HG03378 (cell line): Measurements from ENCODE around the gene NFIX.

Experiments used
- ATAC-seq: cut with Tn5 transposase; IDR thresholded peaks from one replicate; pipeline ENCODE4 v1.9.1; 2021; ENCODE audit warnings: mild to moderate bottlenecking, moderate library complexity; ENCODE audit not compliant: unreplicated experiment

Gene NFIX

DNA sequence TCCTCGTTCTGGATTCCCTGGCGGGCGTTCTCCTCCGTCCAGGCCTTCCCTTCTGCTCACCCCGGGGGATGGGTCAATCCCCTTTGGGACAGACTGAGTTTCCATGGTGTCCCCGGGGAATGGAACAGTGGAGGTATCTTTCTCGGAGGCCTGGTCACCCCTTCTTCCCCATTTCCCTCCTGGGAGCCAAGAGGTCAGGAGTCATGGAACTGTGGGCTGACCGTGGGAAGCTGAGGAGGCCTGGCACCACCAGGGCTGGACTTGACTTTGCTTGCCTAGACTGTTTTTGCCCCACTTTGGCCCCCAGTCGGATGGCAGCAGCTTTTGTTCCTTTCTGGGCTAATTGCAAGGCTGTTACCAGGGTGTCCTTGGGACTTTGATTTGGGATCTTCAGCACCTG lies 124.8 kb downstream of the NFIX start:
- ATAC-seq: no peak

DNA sequence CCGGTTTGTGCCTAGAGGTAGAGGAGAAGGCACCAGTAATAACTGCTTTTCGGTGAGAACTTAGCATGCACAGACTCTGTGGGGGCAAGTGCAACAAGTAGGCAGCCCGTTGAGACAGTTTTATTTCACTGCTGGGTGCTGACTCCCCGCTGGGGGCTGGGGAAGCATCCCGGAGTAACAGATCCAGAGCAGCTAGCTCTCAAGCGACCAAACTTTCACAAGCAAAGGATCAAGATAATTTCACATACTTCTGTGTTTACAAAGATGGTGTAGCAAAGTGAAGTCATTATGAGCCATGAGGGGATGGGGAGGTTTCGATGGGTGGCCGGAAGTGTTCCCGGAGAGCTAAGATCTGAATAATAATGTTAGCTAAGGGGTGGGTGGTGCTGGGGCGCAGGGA lies 125.5 kb downstream of the NFIX start:
- ATAC-seq: no peak

DNA sequence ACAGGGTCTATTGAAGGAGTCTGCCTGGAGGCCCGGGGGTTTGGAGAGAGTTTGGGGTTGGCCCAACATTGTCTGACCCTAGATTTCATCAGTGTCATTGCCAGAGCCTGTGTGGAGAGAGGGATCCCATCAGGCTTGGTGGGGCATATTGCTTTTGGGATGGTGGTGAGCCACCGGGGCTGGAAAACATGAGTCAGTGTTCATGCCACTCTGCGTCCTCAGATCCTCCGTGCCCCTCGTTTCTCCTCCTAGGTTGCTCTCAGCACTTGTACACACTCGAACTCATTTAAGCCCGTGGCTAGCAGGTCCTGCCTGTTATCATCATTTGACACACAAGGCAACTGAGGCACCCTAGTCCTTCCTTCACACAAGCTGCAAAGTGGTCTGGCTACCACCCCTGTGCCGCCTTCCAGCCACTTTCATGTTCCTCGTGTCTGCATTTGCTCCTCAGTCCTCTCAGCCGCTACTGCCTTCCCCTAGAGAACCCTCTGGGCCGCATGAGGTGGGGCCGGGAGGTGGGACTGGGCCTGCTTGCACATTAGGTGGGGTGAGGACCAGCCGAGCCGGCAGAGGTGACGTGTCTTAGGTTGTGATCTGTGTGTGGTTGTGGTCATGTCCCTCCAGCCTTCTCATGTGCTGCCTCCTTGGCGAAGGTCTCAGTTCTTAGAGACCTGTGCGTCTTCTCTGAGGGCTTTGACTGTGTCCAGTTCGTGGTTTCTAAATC lies 126.4 kb downstream of the NFIX start:
- ATAC-seq: no peak

DNA sequence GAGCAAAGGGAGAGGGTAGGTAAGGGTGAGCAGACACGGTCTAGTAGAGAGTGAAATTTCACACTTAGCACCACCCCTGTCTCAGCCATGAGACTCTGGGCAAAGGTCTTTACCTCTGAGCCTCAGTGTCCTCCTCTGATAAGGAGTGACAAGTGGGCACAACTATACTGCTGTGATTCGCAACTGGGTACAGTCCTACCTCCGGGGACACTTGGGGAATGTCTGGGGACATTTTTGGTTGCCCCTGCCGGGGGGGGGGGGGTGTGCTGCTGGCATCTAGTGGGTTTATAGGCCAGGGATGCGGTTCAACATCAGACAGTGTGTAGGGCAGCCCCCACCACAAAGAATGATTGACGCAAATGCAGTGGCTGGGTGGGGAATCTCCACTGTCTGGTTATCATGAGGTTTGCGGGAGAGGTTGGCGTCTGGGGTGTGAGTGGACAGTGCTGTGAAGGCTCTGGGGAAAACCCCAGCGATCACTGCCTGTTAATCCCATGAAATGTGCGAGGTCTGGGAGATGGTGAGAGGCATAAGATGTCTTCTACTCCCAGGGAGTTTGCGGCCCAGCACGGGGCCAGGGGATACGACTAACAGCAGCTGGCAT lies 127.1 kb downstream of the NFIX start:
- no peak for ATAC-seq

DNA sequence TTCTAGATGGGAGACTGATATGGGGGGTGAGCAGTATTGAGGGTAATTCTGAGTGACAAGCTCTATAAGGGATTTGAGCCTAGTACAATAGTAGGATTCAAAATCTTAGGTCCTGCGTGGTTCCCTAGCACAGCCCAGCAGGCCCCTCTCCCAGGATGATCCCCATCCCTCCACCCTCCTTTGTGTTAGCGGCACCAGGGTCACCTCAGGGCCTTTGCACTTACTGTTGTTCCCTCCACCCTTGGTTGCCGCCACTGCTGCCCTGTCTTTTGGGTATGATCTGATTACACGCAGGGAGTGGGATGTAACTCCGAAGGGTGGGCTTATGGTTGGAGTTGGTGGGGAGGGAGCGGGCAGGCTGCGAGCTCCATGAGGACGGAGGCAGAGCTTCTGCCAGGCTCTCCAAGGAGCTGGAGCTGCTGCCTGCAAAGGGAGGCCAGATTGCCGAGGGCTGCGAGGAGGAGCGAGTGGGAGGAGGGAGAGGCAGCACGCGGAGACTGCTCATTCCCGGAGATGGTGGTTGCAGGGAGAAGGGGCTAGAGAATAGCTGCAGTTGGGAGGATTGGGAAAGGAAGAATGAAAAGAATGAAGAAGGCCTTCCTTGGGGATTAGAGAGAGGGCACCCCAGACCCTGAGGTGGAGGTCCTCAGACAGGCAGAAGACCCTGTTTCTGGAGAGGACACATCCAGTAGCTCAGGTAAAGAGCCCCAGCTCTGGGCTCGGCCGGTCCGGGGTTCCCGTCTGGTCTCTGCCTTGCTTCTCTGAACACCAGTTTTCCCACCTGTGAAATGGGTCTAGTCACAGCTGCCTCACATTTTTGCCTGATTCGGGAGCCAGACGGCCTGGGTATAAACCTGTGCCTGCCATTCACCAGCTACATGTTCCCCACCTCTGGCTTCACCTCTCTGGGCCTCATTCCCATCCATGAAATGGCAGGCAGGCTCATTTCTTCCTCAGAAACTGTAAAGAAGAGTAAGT lies 128.0 kb downstream of the NFIX start:
- ATAC-seq: no peak

DNA sequence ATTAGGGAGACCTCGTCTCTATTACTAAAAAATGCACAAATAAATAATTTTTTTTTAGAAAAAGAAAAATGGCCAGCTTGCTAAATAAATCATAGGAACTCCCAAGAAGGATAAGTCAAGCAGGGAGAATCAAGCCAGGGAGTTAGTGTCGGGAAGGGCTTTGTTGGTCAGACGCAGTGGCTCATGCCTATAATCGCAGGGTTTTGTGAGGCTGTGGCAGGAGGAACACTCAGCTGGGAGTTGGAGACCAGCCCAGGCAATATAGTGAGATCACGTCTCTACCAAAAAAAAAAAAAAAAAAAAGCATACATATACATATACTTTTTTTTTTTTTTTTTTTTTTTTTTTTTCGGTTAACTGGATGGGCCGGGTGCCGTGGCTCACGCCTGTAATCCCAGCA lies 131.8 kb downstream of the NFIX start:
- no peak for ATAC-seq

DNA sequence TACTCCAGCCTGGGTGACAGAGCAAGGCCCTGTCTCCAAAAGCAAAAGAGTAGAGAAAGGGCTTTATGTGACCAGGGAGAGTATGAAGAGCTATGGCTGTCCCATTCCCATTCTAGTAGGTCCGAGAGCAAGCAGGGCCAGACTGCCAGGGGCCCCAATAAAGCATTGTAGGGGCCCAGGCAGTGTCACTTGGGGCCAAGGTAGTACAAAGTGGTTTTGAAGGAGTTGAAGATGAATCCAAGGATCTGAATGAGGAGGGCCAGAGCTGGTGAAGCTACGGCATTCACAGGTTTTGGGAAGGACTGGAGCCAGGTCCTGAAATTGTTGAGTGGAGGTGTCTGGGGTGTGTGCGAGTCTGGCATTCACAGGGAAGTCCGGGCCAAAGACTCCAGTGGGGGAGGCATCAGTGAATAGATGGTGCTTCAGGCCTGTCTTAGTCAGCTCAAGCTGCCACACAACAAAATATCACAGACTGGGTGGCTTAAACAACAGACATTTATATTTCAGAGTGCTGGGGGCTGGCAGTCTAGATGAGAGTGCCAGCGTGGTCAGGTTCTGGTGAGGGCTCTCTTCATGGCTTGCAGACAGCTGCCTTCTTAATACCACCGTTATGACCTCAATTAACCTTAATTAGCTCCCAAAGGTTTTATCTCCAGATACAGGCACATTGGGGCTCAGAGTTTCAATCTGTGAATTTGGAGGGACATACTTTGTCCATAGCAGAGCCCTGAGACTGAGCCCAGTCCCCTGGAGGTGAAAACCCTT lies 132.7 kb downstream of the NFIX start:
- ATAC-seq: no peak

DNA sequence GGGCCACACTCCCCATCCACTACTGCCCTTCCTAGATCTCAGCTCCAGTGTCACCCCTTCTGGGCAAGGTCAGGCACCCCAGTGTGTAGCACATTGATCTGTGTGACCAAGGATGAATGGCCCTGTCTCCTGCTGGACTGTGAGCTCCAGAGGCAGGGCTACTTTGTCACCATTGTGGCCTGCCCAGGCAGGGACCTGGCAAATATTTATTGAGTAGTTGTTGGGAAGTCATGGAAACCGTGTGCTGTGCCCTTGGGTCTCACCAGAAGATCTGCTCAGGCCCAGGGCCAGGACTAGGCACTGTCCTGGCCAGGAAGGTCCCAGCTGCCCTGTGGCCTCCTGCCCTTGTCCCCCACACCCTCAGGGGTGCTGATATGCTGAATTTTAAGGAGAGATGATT lies 133.3 kb downstream of the NFIX start:
- ATAC-seq: no peak

DNA sequence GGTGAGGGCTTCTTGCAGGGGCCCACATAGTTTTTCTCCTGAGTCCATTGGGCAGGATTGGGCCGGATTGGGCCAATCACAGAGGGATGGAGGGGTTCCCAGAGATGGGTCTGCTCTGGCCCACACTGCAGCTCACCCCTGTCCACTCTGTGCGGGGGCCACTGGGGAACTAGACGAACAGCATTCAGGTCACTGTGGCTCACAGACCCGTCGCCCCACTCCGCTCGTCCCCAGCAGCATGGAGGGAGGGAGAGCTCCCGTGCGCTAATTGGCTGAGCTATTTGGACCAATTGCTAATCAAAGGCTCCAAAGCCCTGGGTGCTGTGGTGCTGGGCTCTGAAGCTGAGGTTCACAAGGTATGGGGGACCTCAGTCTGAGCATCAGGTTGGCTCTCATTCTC lies 134.1 kb downstream of the NFIX start:
- no peak for ATAC-seq

DNA sequence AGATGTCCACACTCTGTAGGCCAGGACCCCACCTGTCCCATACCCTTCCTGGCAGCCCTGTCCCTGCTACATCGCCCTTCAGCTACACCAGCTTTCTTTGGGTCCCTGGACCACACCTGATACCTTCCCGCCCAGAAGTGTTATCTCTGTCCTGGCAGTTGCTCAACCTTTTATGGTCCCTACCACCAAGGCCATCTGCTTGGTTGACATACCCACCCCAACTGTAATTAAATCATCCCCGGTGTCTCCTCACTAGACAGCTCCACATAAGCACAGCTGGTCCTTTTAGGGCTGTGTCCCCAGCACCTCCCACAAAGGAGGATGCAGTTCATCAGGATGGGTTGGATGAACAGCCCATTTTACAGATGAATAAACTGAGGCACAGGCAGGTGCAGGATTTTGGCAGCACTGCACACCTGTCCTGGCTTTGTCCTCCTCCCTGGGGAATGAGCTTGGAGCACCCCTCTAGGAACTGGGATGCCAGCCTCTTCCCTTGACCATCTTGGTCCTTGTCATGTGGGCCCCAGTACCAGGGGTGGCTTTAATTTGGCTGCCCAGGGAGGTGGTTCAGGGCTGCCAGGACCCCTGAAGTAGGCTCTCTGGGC lies 135.7 kb downstream of the NFIX start:
- ATAC-seq: no peak

DNA sequence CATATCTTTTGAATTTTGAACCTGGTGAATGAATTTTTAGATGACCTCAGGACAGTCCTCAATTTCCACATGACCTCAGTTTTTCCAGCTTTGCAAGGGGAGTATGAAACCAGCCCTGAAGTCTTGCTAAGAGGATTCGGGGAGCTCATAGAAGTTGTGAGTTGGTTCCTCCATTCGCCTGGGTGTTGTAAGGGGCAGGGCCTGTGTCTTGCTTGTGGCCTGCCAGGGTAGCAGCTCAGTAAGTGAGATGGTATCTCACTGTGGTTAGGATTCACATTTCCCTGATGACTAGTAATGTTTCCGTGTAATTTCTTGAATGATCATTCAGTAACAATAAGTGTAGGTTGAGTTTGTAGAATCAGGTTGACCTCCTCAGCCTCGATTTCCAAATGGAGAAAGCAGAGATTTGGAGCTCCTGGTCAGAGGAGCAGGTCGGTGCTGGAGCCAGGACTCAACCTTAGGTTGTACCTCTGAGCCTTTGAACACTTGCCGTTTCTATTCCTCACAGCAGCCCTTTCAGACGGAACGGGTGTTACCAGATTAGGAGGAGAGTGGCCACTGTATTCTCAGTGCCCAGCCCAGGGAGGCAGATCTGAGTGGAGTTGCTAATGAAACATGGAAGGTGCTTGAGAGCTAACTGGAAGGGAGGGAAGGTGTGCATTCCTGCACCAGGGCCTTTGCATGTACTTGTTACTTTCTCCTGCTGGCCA lies 137.4 kb downstream of the NFIX start:
- no peak for ATAC-seq

DNA sequence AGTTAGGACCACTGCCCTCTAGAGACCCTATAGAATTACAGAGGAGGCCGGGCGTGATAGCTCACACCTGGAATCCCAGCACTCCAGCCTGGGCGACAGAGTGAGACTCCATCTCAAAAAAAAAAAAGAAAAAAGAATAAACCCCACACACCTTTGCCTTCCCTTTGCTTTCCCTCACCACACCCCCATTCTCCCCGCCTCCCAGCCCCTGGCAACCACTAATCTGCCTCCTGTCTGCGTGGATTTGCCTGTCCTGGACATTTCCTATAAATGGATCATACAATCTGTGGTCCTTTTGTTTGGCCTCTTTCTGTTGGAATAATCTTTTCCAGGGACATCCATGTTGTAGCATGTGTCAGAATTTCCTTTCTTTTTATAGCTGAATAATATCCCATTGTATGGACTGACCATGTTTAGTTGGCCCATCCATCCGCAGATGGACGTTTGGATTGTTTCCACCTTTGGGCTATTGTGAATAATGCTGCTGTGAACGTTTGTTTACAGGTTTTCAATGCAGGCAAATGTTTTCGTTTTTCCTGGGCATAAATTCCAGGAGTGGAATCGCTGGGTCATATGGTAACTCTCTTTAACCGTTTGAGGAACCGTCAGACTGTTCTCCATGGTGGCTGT lies 138.1 kb downstream of the NFIX start:
- no peak for ATAC-seq

DNA sequence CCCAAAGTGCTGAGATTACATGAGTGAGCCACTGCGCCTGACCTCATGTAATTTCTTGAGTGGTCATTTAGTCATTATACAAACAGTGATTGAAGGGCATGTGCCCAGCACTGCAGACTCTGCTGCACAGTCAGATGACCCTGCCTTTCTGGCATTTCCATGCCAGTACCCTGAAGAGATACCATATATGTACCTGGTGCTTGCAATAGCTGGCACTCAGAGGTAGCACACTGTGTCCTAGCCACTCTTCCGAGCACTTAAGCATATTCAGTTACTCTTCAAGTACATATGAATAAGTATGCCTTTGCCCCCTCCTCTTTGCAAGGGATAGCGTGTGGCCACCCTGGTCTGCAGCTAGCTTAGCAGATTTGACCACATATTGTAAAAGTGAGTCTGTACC lies 139.4 kb downstream of the NFIX start:
- no peak for ATAC-seq

DNA sequence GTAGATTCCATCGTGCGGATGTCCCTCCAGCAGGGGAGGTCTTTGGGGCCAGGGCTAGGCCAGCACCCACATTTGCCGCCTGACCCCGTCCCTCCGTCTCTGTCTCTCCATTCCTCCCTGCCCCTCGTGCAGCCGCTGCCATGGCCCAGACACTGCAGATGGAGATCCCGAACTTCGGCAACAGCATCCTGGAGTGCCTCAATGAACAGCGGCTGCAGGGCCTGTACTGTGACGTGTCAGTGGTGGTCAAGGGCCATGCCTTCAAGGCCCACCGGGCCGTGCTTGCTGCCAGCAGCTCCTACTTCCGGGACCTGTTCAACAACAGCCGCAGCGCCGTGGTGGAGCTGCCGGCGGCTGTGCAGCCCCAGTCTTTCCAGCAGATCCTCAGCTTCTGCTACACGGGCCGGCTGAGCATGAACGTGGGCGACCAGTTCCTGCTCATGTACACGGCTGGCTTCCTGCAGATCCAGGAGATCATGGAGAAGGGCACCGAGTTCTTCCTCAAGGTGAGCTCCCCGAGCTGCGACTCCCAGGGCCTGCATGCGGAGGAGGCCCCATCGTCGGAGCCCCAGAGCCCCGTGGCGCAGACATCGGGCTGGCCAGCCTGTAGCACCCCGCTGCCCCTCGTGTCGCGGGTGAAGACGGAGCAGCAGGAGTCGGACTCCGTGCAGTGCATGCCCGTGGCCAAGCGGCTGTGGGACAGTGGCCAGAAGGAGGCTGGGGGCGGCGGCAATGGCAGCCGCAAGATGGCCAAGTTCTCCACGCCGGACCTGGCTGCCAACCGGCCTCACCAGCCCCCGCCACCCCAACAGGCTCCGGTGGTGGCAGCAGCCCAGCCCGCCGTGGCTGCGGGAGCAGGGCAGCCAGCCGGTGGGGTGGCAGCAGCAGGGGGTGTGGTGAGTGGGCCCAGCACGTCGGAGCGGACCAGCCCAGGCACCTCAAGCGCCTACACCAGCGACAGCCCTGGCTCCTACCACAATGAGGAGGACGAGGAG lies 140.1 kb downstream of the NFIX start:
- ATAC-seq: no peak

DNA sequence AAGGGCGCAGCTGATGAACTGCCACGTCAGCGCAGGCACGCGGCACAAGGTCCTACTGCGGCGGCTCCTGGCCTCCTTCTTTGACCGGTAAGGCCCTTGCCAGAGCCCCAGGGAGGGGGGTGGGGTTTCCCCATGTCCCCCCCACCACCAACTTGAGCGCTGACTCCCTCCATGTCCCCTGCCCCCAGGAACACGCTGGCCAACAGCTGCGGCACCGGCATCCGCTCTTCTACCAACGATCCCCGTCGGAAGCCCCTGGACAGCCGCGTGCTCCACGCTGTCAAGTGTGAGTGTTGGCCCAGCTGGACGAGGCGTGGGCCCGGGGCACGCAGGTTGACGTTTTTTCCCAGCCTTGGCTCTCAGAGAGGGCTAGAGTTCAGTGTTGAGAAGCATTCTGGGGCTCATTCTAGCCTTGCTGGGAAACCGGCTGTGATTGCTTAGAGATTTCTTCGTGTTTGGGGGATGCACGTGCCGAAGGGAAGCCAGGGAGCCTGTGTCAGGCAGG lies 142.1 kb downstream of the NFIX start:
- ATAC-seq: no peak

DNA sequence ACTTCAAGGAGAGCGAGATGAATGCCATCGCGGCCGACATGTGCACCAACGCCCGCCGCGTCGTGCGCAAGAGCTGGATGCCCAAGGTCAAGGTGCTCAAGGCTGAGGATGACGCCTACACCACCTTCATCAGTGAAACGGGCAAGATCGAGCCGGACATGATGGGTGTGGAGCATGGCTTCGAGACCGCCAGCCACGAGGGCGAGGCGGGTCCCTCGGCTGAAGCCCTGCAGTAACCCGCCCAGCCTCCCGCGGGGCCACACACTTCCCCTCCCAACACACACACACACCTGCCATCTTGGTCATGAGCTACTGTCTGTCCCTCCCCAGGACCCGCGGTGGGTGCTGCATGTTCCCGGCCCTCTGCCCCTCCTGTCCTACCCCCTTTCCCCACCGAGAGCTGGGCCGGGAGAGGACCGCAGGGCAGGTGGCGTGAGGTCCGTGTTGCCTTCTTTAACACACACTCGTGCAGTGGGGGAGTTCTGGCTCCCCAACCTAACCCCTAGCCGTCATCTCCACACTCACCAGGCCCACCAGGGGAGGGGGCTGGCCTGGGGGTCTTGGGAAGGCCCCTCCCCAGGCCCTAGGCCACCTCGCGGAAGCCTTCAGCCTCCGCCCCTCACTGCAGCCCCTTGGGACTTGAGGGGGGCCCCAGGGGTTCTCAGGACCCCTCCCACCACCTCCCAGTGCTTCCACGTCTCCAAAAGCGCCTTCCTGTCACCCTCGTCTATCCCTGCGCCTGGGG lies 143.1 kb downstream of the NFIX start:
- no peak for ATAC-seq

DNA sequence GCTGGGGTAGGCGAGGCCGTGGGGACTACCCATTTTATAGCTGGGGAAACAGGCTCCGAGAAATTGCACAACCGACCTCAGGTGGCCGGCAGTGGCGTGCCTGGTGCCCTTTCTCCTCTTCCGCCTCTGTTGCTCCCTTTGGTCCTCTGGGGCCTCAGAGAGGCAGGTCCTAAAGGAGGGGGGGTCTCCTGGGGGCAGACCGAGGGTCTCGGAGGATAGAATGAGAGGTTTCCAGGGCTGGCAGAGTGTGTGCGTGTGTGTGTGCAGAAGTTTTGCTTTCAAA lies 143.6 kb downstream of the NFIX start:
- ATAC-seq: no peak
